Kidney (tissue), 14 donors: ENCODE data around the gene NUDT2. TPM values are rescaled to one million over a fixed set of nuclear protein-coding genes. Genes with fewer than 3 reads are reported as not detected.
"Not testable (repeated sequence)": the region's sequence is repeated elsewhere in the genome, so short reads cannot be mapped to it uniquely, and the experiment has no call there.

Source experiments
- DNase-seq, 5 donors: peaks; one replicate each; pipeline ENCODE4 v3.0.0-alpha.2; 2013 to 2020
- FAIRE-seq: peaks from 2 replicates; lab custom pipeline; 2012; peaks lifted over from hg19 to GRCh38; lab: Jason Lieb, UNC
- H3K27ac ChIP-seq, 2 donors: one replicate each; pipeline ENCODE4 v1.7.0; 2013; ENCODE audit warnings: low read depth in 2 of 2, low read length in 2 of 2, inconsistent platforms in 1 of 2
- H3K27me3 ChIP-seq: one replicate; pipeline ENCODE4 v1.7.1; 2013; ENCODE audit warnings: low read length, inconsistent platforms; ENCODE audit not compliant: control insufficient read depth, insufficient read depth
- H3K36me3 ChIP-seq, 3 donors: one replicate each; pipeline versions ENCODE4 v1.7.0 to v1.7.1; 2013; ENCODE audit warnings: low read length in 3 of 3, control low read depth in 1 of 3, inconsistent platforms in 1 of 3; ENCODE audit not compliant: insufficient read depth in 3 of 3, control insufficient read depth in 2 of 3
- H3K4me1 ChIP-seq, 3 donors: one replicate each; pipeline versions ENCODE4 v1.7.0 to v1.7.1; 2013; ENCODE audit warnings: low read length in 3 of 3, inconsistent platforms in 1 of 3, low read depth in 1 of 3; ENCODE audit not compliant: control insufficient read depth in 2 of 3, insufficient read depth in 2 of 3
- H3K4me3 ChIP-seq, 3 donors: one replicate each; pipeline versions ENCODE4 v1.7.0 to v1.8.1; 2013; ENCODE audit warnings: low read length in 3 of 3, control low read depth in 1 of 3, inconsistent platforms in 1 of 3
- H3K9ac ChIP-seq, 3 donors: one replicate each; pipeline versions ENCODE4 v1.7.0 to v1.7.1; 2013; ENCODE audit warnings: low read length in 3 of 3, control low read depth in 1 of 3, inconsistent platforms in 1 of 3
- H3K9me3 ChIP-seq, 3 donors: one replicate each; pipeline versions ENCODE4 v1.7.0 to v1.7.1; 2013; ENCODE audit warnings: low read length in 3 of 3, control low read depth in 1 of 3, inconsistent platforms in 1 of 3; ENCODE audit not compliant: control insufficient read depth in 2 of 3, insufficient read depth in 1 of 3
- intact Hi-C: fragments of 100-400 bp; cut with DNase I; formaldehyde crosslinking; loops from one replicate; pipeline ENCODE4 v1.11.1; 2022
- polyA plus RNA-seq: library from polyadenylated mRNA; stranded (reverse); fragments of 350-450 nt; fragmentation: Illumina TruSeq; extraction: RNeasy Lipid Tissue Mini Kit (QIAGEN cat#74804); gene quantifications from one replicate; pipeline ENCODE4 v1.2.3, GENCODE V29; 2014; ENCODE audit warnings: low read depth, low replicate concordance; ENCODE audit not compliant: insufficient read depth
- total RNA-seq: library from RNA; stranded (reverse); fragmentation: NEBNext Ultra II Directional; extraction: Animal tissue kit (Norgen Biotek cat#: 25700); gene quantifications from one replicate; pipeline ENCODE4 v1.2.1, GENCODE V29; 2021
- TF ChIP-seq, protein P1 (sequence below): IDR thresholded peaks from 3 replicates; pipeline ENCODE4 v1.5.1; 2012; ENCODE audit warnings: mild to moderate bottlenecking, moderate library complexity, borderline replicate concordance; ENCODE audit not compliant: insufficient read depth; ENCODE audit errors: extremely low read depth
- donor health status: control.
- donor health status: control.
- donor health status: control.
- donor health status: control.
- donor health status: control.
- donor health status: DM: yes; HTN: yes; CAD: no.
- donor health status: Normal renal cell carcinoma (clear cell type).

The NUDT2 gene
- total and polyA plus RNA-seq, 2 donors from 2014 or later: 12.6 to 32.1 TPM

DNA sequence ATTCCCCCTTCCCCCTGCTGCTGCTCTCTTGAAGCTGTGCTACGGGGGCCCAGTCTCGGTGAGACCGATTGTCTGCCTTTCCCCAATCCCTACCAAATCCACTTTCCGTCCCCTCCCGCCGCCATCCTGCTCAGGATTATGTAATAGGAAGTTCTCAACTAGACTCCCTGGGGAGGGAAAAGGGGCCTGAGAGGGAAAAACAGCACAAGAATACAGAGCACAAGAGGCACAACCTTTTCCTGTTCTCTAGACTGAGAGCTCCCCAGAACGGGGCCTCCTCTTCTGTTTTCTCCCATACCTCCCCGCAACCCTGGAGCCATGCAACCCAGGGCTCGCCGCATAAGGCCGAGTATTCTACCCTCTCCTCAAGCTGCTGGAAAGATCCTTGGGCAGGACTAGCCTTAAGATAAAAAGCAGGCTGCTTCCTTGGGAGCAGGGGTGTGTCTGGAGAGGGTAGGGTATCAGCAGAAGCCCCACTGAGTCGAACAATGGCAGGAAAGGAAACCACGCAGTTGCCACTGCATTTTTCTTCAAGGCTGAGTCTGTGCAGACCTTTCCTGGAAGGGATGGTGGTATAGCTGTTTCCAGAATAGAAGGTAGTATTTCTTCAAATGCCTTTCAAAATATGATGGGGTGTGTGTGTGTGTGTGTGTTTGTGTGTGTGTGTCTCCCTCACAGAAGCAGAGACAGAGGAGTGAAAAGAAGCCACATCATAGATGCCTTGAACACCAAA is 34.4 kb downstream of the NUDT2 start:
- Histone ChIP-seq H3K4me3 (no peak overlapping the region), H3K27me3 (no peaks in the 10 kb centered on the region), H3K4me1 (peaks cover 0 to 5% (median 0%) of the 10 kb centered on the region in 3 donors), H3K36me3 (no peaks in the 10 kb centered on the region), H3K27ac (no peak overlapping the region), H3K9ac (no peak overlapping the region), H3K9me3 (no peaks in the 10 kb centered on the region)
- DNase-seq: peak in 3 of 5 donors; percentile 33 to 80 (median 35)
- TF ChIP-seq, protein P1, sequence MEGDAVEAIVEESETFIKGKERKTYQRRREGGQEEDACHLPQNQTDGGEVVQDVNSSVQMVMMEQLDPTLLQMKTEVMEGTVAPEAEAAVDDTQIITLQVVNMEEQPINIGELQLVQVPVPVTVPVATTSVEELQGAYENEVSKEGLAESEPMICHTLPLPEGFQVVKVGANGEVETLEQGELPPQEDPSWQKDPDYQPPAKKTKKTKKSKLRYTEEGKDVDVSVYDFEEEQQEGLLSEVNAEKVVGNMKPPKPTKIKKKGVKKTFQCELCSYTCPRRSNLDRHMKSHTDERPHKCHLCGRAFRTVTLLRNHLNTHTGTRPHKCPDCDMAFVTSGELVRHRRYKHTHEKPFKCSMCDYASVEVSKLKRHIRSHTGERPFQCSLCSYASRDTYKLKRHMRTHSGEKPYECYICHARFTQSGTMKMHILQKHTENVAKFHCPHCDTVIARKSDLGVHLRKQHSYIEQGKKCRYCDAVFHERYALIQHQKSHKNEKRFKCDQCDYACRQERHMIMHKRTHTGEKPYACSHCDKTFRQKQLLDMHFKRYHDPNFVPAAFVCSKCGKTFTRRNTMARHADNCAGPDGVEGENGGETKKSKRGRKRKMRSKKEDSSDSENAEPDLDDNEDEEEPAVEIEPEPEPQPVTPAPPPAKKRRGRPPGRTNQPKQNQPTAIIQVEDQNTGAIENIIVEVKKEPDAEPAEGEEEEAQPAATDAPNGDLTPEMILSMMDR: no peak
- intact Hi-C loops: no loop called here
- no peak for FAIRE-seq

DNA sequence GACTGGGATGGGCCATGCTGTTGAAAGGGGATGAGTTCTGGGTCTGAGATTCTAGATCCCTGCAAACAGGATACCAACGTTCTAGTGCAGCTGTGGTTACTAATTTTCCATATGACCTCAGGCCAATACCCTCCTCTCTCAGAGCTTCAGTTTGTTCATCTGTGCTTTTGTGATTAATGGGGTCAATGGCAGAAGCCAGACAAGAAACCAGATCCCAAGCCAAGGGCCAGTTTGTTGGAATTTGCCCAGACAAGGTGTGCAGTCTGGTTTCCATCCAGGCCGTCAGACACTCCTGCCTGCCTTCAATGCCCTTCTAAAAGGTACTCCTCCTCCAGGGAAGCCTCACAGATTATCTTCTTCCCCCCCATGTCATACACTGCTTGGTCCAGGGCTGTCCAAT is 35.9 kb downstream of the NUDT2 start:
- no peaks in the 10 kb centered on the region for H3K36me3 ChIP-seq
- H3K9me3 ChIP-seq: no peaks in the 10 kb centered on the region
- no peak overlapping the region for H3K27ac ChIP-seq
- H3K27me3 ChIP-seq: no peaks in the 10 kb centered on the region
- TF ChIP-seq, protein P1: no peak
- H3K4me3 ChIP-seq: no peak overlapping the region
- FAIRE-seq (no peak), DNase-seq (no peak)
- intact Hi-C loops: no loop called here
- no peak overlapping the region for H3K9ac ChIP-seq
- H3K4me1 ChIP-seq: peaks cover 0 to 5% (median 5%) of the 10 kb centered on the region in 3 donors

DNA sequence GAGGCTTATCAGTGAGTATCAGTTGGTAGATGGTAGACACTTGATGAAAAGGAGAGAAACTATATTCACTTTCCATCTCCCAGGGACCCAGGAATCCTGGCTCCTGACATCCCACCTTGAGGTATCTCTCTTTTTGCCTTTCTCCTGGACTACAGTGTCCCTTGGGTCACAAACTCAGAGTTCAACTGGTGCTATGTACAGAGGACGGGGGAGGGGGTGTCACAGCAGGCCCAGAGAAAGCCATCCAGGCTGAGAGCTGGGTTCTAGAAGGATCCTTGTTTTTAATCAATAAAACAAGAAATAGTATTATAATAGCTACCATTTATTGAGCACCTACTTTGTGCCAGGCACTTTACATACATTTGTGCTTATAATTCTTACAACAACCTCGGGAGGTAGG is 37.0 kb downstream of the NUDT2 start:
- TF ChIP-seq, protein P1: no peak
- no peaks in the 10 kb centered on the region for H3K27me3 ChIP-seq
- intact Hi-C loops: no loop called here
- H3K4me1 ChIP-seq: peaks cover 0 to 5% (median 5%) of the 10 kb centered on the region in 3 donors
- no peak for FAIRE-seq
- peaks cover 0 to 7% (median 0%) of the 10 kb centered on the region in 3 donors for H3K36me3 ChIP-seq
- no peaks in the 10 kb centered on the region for H3K9me3 ChIP-seq
- H3K27ac ChIP-seq: no peak overlapping the region
- no peak for DNase-seq
- H3K4me3 ChIP-seq: no peak overlapping the region
- no peak overlapping the region for H3K9ac ChIP-seq

DNA sequence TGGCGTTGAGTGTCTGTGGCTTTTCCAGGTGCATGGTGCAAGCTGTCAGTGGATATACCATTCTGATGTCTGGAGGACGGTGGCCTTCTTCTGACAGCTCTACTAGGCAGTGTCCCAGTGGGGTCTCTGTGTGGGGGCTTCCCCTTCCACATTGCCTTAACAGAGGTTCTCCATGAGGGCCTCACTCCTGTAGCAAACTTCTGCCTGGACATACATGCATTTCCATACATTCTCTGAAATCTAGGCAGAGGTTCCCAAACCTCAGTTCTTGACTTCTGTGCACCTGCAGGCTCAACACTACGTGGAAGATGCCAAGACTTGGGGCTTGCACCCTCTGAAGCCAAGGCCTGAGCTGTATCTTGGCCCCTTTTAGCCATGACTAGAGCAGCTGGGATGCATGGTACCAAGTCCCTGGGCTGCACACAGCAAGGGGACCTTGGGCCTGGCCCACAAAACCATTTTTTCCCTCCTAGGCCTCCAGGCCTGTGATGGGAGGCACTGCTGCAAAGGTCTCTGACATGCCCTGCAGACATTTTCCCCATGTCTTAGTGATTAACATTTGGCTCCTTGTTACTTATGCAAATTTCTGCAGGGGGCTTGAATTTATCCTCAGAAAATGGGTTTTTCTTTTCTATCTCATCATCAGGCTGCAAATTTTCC is 38.5 kb downstream of the NUDT2 start:
- not testable (repeated sequence) for H3K9me3 ChIP-seq

DNA sequence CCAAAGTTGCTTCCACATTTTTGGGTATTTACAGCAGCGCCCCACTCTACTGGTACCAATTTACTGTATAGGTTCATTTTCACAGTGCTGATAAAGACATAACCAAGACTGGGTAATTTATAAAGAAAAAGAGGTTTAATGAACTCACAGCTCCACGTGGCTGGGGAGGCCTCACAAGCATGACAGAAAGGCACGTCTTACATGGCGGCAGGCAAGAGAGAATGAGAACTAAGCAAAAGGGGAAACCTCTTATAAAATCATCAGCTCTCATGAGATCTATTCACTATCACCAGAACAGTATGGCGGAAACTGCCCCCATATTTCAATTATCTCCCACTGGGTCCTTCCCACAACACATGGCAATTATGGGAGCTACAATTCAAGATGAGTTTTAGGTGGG is 39.4 kb downstream of the NUDT2 start:
- H3K4me1 ChIP-seq, H3K27ac ChIP-seq, FAIRE-seq, H3K9me3 ChIP-seq, H3K9ac ChIP-seq, intact Hi-C loops, H3K4me3 ChIP-seq, H3K27me3 ChIP-seq, DNase-seq: not testable (repeated sequence)
- peaks cover 0 to 14% (median 0%) of the 10 kb centered on the region in 3 donors for H3K36me3 ChIP-seq

More for the DNA sequence above, 38.5 kb downstream of the NUDT2 start:
- intact Hi-C loops, FAIRE-seq, H3K27ac ChIP-seq, H3K4me1 ChIP-seq, DNase-seq, H3K9ac ChIP-seq, H3K4me3 ChIP-seq, H3K27me3 ChIP-seq: not testable (repeated sequence)
- H3K36me3 ChIP-seq: peaks cover 0 to 14% (median 0%) of the 10 kb centered on the region in 3 donors
